AG04449 (cell line): ENCODE measurements around the gene CNGA4.

Experiments
- CTCF ChIA-PET: fragments of 350-600 bp; formaldehyde crosslinking; extraction: SDS; loops from one replicate; lab custom pipeline; 2021; ENCODE audit warnings: antibody characterized with exemption; lab: Yijun Ruan, JAX
- POLR2A ChIA-PET: fragments of 400-600, 350-600 bp; formaldehyde crosslinking; extraction: SDS; loops from one replicate; lab custom pipeline; 2020; ENCODE audit warnings: antibody characterized with exemption, inconsistent platforms; lab: Yijun Ruan, JAX
- DNase-seq: peaks from one replicate; pipeline ENCODE4 v3.0.0-alpha.2; 2010; ENCODE audit warnings: low read depth, low spot score
- H3K4me3 ChIP-seq: 2 replicates; pipeline ENCODE4 v1.5.1; 2011; ENCODE audit warnings: low read depth, mild to moderate bottlenecking, control low read depth, low read length
- CTCF ChIP-seq: IDR thresholded peaks from one replicate; pipeline ENCODE4 v1.5.1; 2011; ENCODE audit warnings: mild to moderate bottlenecking, moderate library complexity, low read length, control low read depth, inconsistent platforms; ENCODE audit not compliant: insufficient read depth; ENCODE audit errors: missing control alignments

The CNGA4 gene

DNA sequence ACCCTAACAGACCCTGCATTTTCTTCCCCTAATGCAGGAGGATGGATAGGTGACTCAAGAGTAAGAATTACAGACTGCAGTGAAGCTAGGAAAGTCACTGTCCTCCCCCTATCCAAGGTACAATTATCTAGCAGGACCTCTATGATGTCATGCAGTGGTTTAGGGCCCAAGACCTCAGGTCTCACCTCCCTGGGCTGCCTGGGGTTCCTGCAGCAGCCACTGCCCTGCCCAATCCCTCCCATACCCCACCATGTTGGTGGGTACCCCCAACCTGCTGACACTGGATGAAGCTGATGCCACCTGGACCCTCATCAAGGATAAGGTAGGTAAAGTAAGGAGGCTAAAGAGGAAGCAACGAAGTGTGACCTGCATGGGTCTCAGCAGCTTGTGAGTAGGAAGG lies 33.5 kb upstream of the CNGA4 start, which contains the start of gene C11orf42:
C11orf42 (plus strand) TSS at position 192 of the 400 bp plus-strand sequence; CDS start at position 251, 59 bp downstream.
- DNase-seq: no peak
- H3K4me3 ChIP-seq: no peak within 1 kb of the TSS
- no peak for TF ChIP-seq CTCF
- CTCF ChIA-PET: interaction anchor here (1.4 kb wide), 1 partner anchor 18 kb away, joined by 3 read pairs; no protein-coding TSS in a partner anchor
- POLR2A ChIA-PET: no interaction called here

DNA sequence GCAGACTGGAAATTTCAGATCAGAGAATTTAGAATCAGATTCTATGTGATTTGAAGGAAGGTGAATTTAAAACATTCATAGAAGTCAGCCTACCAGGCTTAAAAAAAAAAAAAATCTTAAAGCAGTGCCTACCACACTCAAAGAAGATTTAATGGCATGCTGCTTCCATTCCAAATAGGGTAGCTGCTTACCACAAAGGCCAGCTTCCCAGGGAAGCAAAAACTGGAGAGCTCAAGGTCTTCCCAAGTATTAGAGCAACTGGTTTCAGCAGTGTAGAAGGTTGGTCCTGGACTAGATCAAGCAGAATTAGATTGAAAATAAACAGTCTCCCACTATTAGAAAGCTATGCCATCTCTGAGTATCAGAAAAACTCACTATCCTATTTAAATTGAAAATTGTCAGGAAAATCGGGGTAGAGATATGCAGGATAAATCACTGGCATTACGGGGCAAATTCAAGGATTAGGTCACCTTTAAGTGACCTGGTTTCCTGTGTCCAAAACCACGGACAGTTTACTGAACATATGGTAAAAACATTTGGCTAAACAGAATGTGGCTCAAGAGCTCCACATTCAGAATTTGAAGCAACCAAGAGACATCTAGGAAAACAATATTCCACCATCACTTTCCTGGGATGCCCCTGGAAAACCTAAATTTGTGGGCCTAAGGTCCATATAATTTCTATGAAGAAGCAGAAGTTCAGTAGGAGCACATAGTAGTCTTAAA lies 32.3 kb upstream of the CNGA4 start:
- no peak overlapping the region for H3K4me3 ChIP-seq
- ChIA-PET POLR2A (no interaction called here), CTCF (interaction anchor here (0.7 to 1.5 kb wide), 5 partner anchors 9 to 147 kb away, joined by 3 to 6 read pairs (median 4); no protein-coding TSS in a partner anchor)
- DNase-seq: peak; percentile 19
- TF ChIP-seq CTCF: no peak

DNA sequence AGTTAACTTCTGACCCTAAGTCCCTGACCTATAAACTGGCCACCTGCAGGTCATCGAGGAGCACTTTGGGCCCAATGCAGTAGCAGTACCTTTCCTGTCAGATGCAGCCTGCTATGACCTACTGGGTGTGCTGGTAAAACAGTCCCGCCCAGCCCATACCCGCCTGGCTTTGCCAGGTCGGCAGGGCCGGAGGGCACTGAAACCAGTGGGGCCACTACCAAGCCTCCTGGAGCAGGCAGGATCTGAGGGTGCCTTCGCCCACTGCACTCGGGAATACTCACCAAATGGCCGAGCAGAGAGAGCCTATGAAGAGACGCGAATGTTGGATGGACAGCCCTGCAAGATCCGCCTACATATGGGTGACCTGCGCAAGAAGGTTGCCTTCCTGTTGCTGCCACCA lies 29.1 kb upstream of the CNGA4 start:
- POLR2A ChIA-PET: no interaction called here
- no peak for DNase-seq
- no peak overlapping the region for H3K4me3 ChIP-seq
- no peak for TF ChIP-seq CTCF
- CTCF ChIA-PET: interaction anchor here (1.5 kb wide), 1 partner anchor 10 kb away, joined by 4 read pairs; no protein-coding TSS in a partner anchor

GRCh38 chr11:6210274-6210955 lies 28.5 kb upstream of the CNGA4 start:
- ChIA-PET CTCF (interaction anchor here (1.5 kb wide), 1 partner anchor 9 kb away, joined by 4 read pairs; no protein-coding TSS in a partner anchor), POLR2A (no interaction called here)
- no peak for TF ChIP-seq CTCF
- DNase-seq: peak; percentile 28
- H3K4me3 ChIP-seq: no peak overlapping the region

GRCh38 chr11:6214530-6214929 lies 24.4 kb upstream of the CNGA4 start:
- no peak for TF ChIP-seq CTCF
- ChIA-PET CTCF (interaction anchor here (1.3 to 1.4 kb wide), 2 partner anchors 8 to 37 kb away, joined by 4 read pairs; no protein-coding TSS in a partner anchor), POLR2A (no interaction called here)
- DNase-seq: no peak
- H3K4me3 ChIP-seq: no peak overlapping the region

- H3K4me3 ChIP-seq: no peak overlapping the region
- ChIA-PET POLR2A (interaction anchor here (0.5 kb wide), 1 partner anchor 76 kb away, joined by 4 read pairs; no protein-coding TSS in a partner anchor), CTCF (interaction anchor here (1.8 kb wide), 1 partner anchor 147 kb away, joined by 6 read pairs; no protein-coding TSS in a partner anchor)
- no peak for TF ChIP-seq CTCF
- no peak for DNase-seq
These were observed 22.4 kb upstream of the CNGA4 start for GRCh38 chr11:6216501-6216900.
